Activated gamma-delta T cell treated with Interleukin-2 at 50 U/mL for 16 hours (primary cell): ENCODE measurements around the gene OPCML.

Experiments used
- DNase-seq: peaks from one replicate; pipeline ENCODE4 v3.0.0-alpha.2; 2020

The OPCML gene

DNA sequence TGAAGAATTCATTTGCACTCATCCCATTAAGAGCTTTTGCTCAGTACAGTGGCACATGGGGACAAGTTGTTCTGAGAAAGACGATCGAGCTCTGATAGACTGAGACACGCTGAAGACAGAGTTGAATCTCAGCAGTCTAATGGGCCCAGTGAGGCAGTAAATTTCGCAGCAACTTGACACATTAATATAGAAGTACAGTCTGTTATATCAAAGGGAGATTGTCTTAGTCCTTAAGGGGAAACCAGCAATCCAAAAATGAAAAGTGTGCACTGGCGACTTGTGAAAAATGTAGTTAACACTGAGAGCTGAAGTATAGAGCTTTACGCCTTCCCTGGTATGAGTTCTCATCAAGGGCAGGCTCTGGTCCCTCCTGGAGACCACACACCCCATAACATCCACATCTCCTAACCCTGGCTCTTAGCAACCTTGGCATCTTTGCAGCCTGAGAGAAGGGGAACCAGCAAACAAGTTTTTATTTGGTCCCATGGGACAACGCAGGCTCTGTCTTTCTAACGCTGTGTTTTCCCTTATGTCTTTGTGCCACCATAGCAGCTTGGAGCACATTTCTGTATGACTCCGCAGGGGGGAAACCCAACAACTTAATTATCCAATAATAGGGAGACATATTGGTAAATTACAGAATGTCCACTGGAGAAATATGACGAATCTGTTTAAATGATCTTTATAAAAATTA, 952.5 kb downstream of the OPCML start:
- DNase-seq, result no peak

- no peak for DNase-seq
Observed at GRCh38 chr11:132579136-132579535, 953.2 kb downstream of the OPCML start.

- DNase-seq, result no peak
Observed at GRCh38 chr11:132578580-132578979, 953.7 kb downstream of the OPCML start.

DNA sequence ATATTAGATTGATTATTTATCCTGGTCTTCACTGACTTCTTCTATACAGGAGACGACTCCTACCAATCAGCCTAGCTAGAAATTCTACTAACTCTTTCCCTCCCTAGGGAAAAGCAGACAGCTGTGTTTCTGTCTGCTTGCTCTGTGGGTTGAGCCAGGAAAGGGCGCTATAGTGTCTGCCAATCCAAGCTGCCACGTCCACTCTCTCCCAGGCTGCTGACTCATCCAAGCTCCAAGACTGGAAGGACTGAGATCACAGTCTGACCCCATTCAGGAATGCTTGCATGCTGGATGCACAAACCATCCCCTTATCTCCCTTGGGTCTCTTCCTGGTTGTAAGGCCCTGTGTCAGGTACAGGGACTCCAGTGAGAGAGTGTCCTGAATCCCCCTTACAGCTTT, 955.6 kb downstream of the OPCML start:
- no peak for DNase-seq

GRCh38 chr11:132564091-132564885, 968.0 kb downstream of the OPCML start:
- no peak for DNase-seq

DNA sequence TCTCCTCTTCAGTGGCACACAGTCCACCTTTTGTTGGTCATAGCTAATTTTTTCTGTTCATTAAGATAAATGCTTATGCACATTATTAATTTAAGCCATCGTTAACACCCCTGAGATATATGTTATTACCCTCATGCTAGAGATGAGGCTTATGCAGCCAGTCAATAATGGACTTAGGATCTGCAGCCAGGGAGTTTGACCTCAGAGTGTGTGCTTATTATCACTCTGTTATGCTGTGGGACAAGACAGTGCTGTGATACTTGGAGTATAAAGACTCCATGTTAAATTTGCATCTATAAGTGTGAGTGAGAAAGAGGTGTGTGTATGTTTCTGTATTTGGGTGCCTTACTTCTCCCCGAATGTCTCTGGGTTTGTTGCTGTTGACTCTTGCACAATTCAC, 969.3 kb downstream of the OPCML start:
- no peak for DNase-seq

DNA sequence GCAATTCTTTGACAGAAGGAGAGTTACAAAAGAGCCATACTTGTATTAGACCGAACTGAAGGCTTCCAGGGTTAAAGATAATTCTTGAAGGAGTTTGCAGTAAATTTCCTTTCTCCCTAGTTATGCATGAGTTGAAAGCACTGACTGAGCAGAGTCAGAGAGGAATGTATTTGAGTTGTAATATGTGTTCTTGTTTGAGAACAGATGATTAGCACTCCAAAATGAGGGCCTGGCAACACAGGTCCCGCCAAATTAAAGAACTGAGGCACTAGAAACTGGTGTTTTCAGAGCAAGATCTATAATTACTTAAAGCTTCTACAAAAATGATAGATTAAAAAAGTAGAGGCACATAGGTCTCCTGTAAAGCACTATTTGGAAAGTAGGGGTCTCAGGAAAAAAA, 970.4 kb downstream of the OPCML start:
- DNase-seq, result no peak

GRCh38 chr11:132559331-132560036, 972.8 kb downstream of the OPCML start:
- no peak for DNase-seq

DNA sequence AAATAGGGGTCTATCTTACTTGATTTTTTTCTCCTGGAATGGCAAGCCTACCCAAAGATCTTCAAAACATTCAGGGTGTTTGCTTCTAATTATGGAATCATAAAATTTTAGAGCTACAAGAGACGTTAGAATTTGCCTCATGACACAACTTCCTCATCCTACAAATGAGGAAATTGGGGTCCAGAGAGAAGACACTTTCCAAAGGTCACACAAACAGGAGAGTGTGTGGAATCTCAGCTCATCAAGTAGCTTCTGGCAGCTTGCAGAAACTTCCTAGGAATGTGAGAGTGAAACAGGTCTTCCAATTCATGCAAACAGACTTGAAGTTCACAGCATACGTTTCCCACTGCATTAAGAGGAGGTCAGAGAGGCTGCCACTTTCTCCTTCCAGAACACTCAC, 976.0 kb downstream of the OPCML start:
- DNase-seq, result no peak

DNA sequence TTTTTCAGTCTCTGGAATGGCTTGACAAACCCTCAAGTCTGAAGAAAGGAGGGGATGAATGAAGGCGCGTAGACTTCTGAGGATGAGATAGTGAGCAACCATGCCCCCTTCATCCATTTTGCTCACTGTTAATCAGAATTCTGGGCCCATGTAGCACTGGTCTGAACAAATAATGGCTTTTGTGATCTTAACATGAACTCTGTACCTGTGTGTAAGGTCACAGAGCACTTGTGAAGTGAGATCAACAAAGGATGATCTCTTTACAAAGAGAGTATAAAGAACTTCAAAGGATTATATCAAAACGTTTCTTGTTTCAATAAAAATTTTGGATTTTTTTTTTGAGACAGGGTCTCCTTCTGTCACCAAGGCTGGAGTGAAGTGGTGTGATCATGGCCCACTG, 976.7 kb downstream of the OPCML start:
- no peak for DNase-seq

DNA sequence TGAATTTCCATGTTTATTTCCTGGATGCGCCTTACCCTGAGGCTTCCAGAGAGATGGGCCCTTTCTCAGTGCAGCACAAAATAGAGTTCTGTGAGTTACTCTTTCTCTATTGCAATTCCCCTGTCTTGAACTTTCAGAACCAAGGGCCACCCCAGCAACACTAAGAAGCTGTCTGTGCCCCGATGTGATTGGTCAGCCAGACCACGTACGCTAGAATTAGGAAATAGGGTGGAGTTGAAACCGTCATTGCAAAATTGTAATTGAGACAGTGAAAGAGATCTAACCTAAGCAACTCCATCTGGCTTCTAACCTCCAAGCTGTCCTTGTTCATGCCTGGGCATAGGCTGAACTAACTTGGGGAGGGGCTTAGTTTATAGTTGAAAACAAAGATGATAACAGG, 981.3 kb downstream of the OPCML start:
- DNase-seq, result no peak

DNA sequence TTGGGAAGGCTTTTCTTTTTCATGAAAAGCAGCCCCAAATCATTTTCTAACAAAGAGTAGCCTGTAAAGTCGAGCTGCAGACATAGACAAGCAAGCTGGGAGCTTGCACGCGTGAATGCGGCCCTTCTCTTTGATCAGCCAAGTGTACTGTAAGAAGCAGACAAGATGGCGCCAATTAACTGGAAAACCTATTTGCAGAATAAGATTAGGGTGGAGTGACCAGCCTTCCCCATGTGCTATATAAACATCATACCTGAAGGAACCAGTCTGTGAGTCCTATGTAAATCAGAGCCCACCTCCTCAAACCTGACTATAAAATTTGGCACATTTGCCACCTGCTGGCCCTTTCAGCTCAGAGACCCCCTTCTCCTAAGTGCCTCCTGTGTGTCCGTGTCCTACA, 982.7 kb downstream of the OPCML start:
- DNase-seq, result no peak

DNA sequence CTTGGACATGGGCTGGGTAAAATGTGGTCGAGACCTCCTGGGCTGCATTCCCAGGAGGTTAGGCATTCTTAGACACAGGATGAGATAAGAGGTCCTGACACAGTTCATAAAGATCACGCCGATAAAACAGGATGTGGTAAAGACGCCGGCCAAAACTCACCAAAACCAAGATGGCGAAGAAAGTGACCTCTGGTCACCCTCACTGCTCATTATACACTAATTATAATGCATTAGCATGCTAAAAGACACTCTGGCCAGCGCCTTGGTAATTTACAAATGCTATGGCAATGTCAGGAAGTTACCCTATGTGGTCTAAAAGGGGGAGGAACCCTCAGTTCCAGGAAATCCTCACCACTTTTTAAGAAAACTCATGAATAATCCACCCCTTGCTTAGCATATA, 983.3 kb downstream of the OPCML start:
- DNase-seq, result no peak

- DNase-seq, result no peak
Observed at GRCh38 chr11:132544007-132544406, 988.3 kb downstream of the OPCML start.

- no peak for DNase-seq
Observed at GRCh38 chr11:132541794-132542193, 990.5 kb downstream of the OPCML start.

- no peak for DNase-seq
Observed at GRCh38 chr11:132540581-132540980, 991.7 kb downstream of the OPCML start.

GRCh38 chr11:132539590-132540368, 992.5 kb downstream of the OPCML start:
- no peak for DNase-seq

- no peak for DNase-seq
Observed at GRCh38 chr11:132538642-132539041, 993.7 kb downstream of the OPCML start.

GRCh38 chr11:132535830-132536229, 996.5 kb downstream of the OPCML start:
- no peak for DNase-seq

GRCh38 chr11:132531921-132532320, 1000.4 kb downstream of the OPCML start:
- no peak for DNase-seq

DNA sequence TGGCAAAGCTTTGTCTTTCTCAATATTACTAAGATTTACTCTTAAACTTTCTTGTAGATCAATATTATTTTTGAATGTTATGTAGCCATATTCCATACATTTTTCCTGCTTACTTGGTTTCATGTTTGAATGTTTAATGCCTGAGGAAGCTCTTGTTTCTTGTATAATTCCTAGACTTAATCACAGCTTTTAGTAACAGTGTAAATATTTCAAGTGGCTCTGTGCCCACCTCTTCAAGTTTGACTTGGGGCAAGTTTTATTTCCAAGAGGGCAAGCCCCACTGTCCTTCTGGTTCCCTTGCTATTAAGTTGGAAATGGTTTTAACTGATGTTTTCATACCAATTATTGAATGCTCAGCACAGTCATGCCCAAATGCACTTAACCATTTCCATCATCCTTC, 1004.1 kb downstream of the OPCML start:
- DNase-seq, result no peak

- DNase-seq, result no peak
Observed at GRCh38 chr11:132523929-132524328, 1008.4 kb downstream of the OPCML start.

- DNase-seq, result no peak
Observed at GRCh38 chr11:132520199-132520598, 1012.1 kb downstream of the OPCML start.
